ENCODE data around the gene CHAF1A.

CHAF1A gene

DNA sequence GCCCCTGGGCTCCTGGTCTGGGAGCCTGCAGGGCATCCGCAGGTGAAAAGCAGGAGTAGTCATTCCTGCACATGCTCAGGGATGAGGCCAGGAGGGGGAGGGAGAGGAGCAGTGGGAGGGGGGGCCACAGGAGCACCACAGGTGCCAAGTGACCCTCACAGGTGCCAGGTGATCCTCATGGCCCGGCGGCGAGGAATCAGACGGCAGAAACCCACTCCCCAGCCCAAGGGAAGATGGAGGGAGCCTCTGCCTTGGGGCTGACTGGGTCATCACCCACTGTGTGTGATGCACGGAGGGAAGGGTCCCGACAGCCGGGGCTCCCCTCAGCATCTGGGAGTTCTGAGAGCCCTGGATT is 29.4 kb upstream of the CHAF1A start:
- Histone ChIP-seq H3K4me3 (ENCODE audit: low read depth, low read length) (no peak overlapping the region), H3K9me3 (ENCODE audit: severe bottlenecking) (no peaks in the 10 kb centered on the region), H3K36me3 (peaks cover 4% of the 10 kb centered on the region; the same call in 1 of the 2 replicates), H3K27ac (no peak overlapping the region), H3K27me3 (ENCODE audit: insufficient read depth, low read depth, severe bottlenecking) (no peaks in the 10 kb centered on the region)
- TF ChIP-seq CTCF (IDR thresholded peaks at IDR 0.05; ENCODE audit: low read depth, low read length), result no peak
- no peak for DNase-seq

- Histone ChIP-seq H3K4me3 (ENCODE audit: low read depth, low read length) (no peak overlapping the region), H3K27ac (no peak overlapping the region), H3K27me3 (ENCODE audit: insufficient read depth, low read depth, severe bottlenecking) (no peaks in the 10 kb centered on the region), H3K36me3 (no peaks in the 10 kb centered on the region), H3K9me3 (ENCODE audit: severe bottlenecking) (no peaks in the 10 kb centered on the region)
- no peak for DNase-seq
- no peak for TF ChIP-seq CTCF (IDR thresholded peaks at IDR 0.05; ENCODE audit: low read depth, low read length)
Measured at GRCh38 chr19:4373601-4374497, 28.6 kb upstream of the CHAF1A start.

DNA sequence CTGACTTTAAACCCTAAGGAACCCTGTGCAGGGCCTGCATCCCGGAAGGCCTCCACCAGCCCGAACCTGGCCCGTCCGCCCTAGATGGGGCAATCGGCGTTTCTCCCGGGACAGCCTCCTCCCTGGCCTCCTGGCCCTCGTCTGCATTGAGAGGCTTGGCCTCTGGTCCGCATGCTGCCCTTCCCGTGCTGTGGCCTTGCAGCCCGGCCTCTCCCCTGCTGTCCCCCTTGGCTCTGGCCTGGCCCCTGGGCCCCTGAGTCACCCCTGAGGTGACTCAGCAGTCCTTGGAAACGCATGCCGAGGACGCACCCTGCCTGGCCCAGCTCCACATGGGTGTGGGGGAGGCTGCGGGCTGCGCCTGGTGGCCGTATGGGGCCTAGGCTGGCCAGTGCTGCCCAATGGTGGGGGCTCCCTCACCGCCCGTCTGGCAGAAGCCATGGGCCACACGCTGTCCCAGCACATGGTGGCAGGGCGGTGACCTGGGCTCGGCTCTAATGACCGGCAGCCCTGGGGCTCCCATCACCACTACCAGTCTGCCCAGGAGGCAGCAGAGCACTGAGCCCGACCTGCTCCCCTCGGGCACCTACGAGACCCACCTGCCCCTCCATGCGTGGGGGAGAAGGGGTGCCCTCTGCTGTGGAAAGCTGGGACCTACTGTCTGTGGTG is 27.8 kb upstream of the CHAF1A start:
- no peak for DNase-seq
- TF ChIP-seq CTCF (IDR thresholded peaks at IDR 0.05; ENCODE audit: low read depth, low read length), result no peak
- Histone ChIP-seq H3K9me3 (ENCODE audit: severe bottlenecking) (no peaks in the 10 kb centered on the region), H3K4me3 (ENCODE audit: low read depth, low read length) (no peak overlapping the region), H3K27ac (no peak overlapping the region), H3K27me3 (ENCODE audit: insufficient read depth, low read depth, severe bottlenecking) (no peaks in the 10 kb centered on the region), H3K36me3 (no peaks in the 10 kb centered on the region)

- TF ChIP-seq CTCF (IDR thresholded peaks at IDR 0.05; ENCODE audit: low read depth, low read length), result peak; percentile 62
- Histone ChIP-seq H3K9me3 (ENCODE audit: severe bottlenecking) (no peaks in the 10 kb centered on the region), H3K4me3 (ENCODE audit: low read depth, low read length) (no peak overlapping the region), H3K27me3 (ENCODE audit: insufficient read depth, low read depth, severe bottlenecking) (no peaks in the 10 kb centered on the region), H3K36me3 (peaks cover 5% of the 10 kb centered on the region; the same call in 1 of the 2 replicates), H3K27ac (no peak overlapping the region)
- DNase-seq, result peak; percentile 50
Measured at GRCh38 chr19:4375164-4376027, 27.0 kb upstream of the CHAF1A start.

GRCh38 chr19:4376028-4376670 is 26.3 kb upstream of the CHAF1A start:
- no peaks in the 10 kb centered on the region for H3K9me3 ChIP-seq (ENCODE audit: severe bottlenecking)
- DNase-seq, result no peak
- H3K4me3 ChIP-seq (ENCODE audit: low read depth, low read length), result no peak overlapping the region
- peaks cover 5% of the 10 kb centered on the region; the same call in 1 of the 2 replicates for H3K36me3 ChIP-seq
- no peak for TF ChIP-seq CTCF (IDR thresholded peaks at IDR 0.05; ENCODE audit: low read depth, low read length)
- no peak overlapping the region for H3K27ac ChIP-seq
- H3K27me3 ChIP-seq (ENCODE audit: insufficient read depth, low read depth, severe bottlenecking), result no peaks in the 10 kb centered on the region

Measured in WERI-Rb-1 (cell line).